Thyroid gland (tissue), 4 donors: ENCODE results near the gene ADAD2. TPM values are rescaled to one million over a fixed set of nuclear protein-coding genes. Genes with fewer than 3 reads are reported as not detected.

Experiments used
- DNase-seq, 2 donors: peaks; one replicate each; pipeline ENCODE4 v3.0.0-alpha.2; 2019
- H3K27ac ChIP-seq, 3 donors: fragments of 200-600 bp; sonication (generic); 1 replicate in 2 of 3; 2 replicates in 1 of 3; pipeline ENCODE4 v1.5.1; 2016 to 2019; ENCODE audit warnings: mild to moderate bottlenecking in 1 of 3, moderate library complexity in 1 of 3
- H3K27me3 ChIP-seq: fragments of 200-600 bp; sonication (generic); one replicate; pipeline ENCODE4 v1.5.1; 2019
- H3K36me3 ChIP-seq, 2 donors: fragments of 200-600 bp; sonication (generic); one replicate each; pipeline ENCODE4 v1.5.1; 2016 to 2019
- H3K4me1 ChIP-seq, 2 donors: fragments of 200-600 bp; sonication (generic); one replicate each; pipeline ENCODE4 v1.5.1; 2017 to 2019
- H3K4me3 ChIP-seq, 3 donors: fragments of 200-600 bp; sonication (generic); replicated peaks in 1 of 3; 1 replicate in 2 of 3; 2 replicates in 1 of 3; pipeline ENCODE4 v1.5.1; 2016; ENCODE audit warnings: mild to moderate bottlenecking in 1 of 3
- H3K9me3 ChIP-seq: fragments of 200-600 bp; sonication (generic); one replicate; pipeline ENCODE4 v1.5.1; 2017
- CTCF ChIP-seq, 6 experiments: fragments of 200-600 bp in 3 of 6; fragments of 450-650 bp in 3 of 6; sonication (generic) in 3 of 6; IDR thresholded peaks; one replicate each; pipeline ENCODE4 v1.5.1; 2016 to 2019; ENCODE audit warnings: antibody characterized with exemption in 6 of 6, mild to moderate bottlenecking in 2 of 6, inconsistent platforms in 1 of 6, moderate library complexity in 1 of 6
- POLR2A ChIP-seq, 2 donors: fragments of 450-650 bp; IDR thresholded peaks; one replicate each; pipeline ENCODE4 v1.6.1; 2017; ENCODE audit warnings: antibody characterized with exemption in 2 of 2, mild to moderate bottlenecking in 2 of 2, moderate library complexity in 1 of 2
- WGBS, 2 donors: methylation state at CpG; one replicate each; pipeline ENCODE4 v1.1.5; 2017; 5-methylcytosine and 5-hydroxymethylcytosine counted together
- intact Hi-C: fragments of 100-400 bp; cut with DNase I; formaldehyde crosslinking; loops from one replicate; pipeline ENCODE4 v1.15.1; 2023
- total RNA-seq, 4 donors: library from RNA; depleted of rRNA; stranded (reverse); fragments of >200 nt; gene quantifications; one replicate each; pipeline ENCODE4 v1.2.3, GENCODE V29; 2016

The ADAD2 gene
- total RNA-seq, 4 donors from 2014 or later = 0.24 to 0.78 (median 0.54) TPM

GRCh38 chr16:84144859-84145639 is 45.9 kb upstream of the ADAD2 start, which contains the start of the genes DNAAF1 and HSDL1:
Gene DNAAF1 (plus strand): TSS chr16:84145308. CDS start chr16:84145441, 133 bp downstream.
Gene HSDL1 (minus strand): TSS chr16:84145177. CDS start chr16:84131321, 13,856 bp downstream.
- H3K36me3 ChIP-seq = no peaks in the 10 kb centered on the region
- WGBS, 2 donors = 0% methylated on average over 32 to 51 of the region's 89 CpGs
- no peaks in the 10 kb centered on the region for H3K9me3 ChIP-seq
- peak within 1 kb of the TSS; percentile 69 to 96 (median 90) for H3K4me3 ChIP-seq
- intact Hi-C loops = loop anchor here (5.0 kb wide), 1 partner anchor 42 kb away; the partner anchor contains the start of gene TAF1C
- TF ChIP-seq CTCF (IDR thresholded peaks at IDR 0.05) = peak in 2 of 6 experiments; percentile 11 to 23
- TF ChIP-seq POLR2A (IDR thresholded peaks at IDR 0.05) = peak; percentile 86 to 95
- DNase-seq = peak; percentile 91 to 93
- peaks cover 3 to 7% of the 10 kb centered on the region in 2 donors for H3K4me1 ChIP-seq
- H3K27ac ChIP-seq = peak within 1 kb of the TSS in 2 of 3 donors; percentile 88 to 89
- no peaks in the 10 kb centered on the region for H3K27me3 ChIP-seq

GRCh38 chr16:84150926-84151325 is 40.0 kb upstream of the ADAD2 start:
- no peak for DNase-seq
- no peak overlapping the region for H3K4me3 ChIP-seq
- H3K9me3 ChIP-seq = no peaks in the 10 kb centered on the region
- no peaks in the 10 kb centered on the region for H3K27me3 ChIP-seq
- H3K27ac ChIP-seq = no peak overlapping the region
- no peaks in the 10 kb centered on the region for H3K4me1 ChIP-seq
- no peaks in the 10 kb centered on the region for H3K36me3 ChIP-seq
- 85 to 94% methylated on average over 3 of the region's 3 CpGs for WGBS, 2 donors
- intact Hi-C loops = no loop called here
- no peak for TF ChIP-seq POLR2A (IDR thresholded peaks at IDR 0.05)
- TF ChIP-seq CTCF (IDR thresholded peaks at IDR 0.05) = no peak

- no peak overlapping the region for H3K27ac ChIP-seq
- intact Hi-C loops = no loop called here
- H3K9me3 ChIP-seq = no peaks in the 10 kb centered on the region
- no peak for DNase-seq
- no peaks in the 10 kb centered on the region for H3K4me1 ChIP-seq
- TF ChIP-seq POLR2A (IDR thresholded peaks at IDR 0.05) = no peak
- TF ChIP-seq CTCF (IDR thresholded peaks at IDR 0.05) = no peak
- no peak overlapping the region for H3K4me3 ChIP-seq
- H3K36me3 ChIP-seq = no peaks in the 10 kb centered on the region
- no peaks in the 10 kb centered on the region for H3K27me3 ChIP-seq
- WGBS, 2 donors = 74 to 83% methylated on average over 8 of the region's 8 CpGs
These were observed 37.2 kb upstream of the ADAD2 start for GRCh38 chr16:84153660-84154214.

- H3K27ac ChIP-seq = no peak overlapping the region
- TF ChIP-seq CTCF (IDR thresholded peaks at IDR 0.05) (no peak), POLR2A (IDR thresholded peaks at IDR 0.05) (no peak)
- no peaks in the 10 kb centered on the region for H3K4me1 ChIP-seq
- intact Hi-C loops = no loop called here
- H3K9me3 ChIP-seq = no peaks in the 10 kb centered on the region
- no peak for DNase-seq
- no peaks in the 10 kb centered on the region for H3K36me3 ChIP-seq
- H3K27me3 ChIP-seq = no peaks in the 10 kb centered on the region
- H3K4me3 ChIP-seq = no peak overlapping the region
- WGBS, 2 donors = 90 to 98% methylated on average over 4 of the region's 4 CpGs
These were observed 35.7 kb upstream of the ADAD2 start for GRCh38 chr16:84155226-84155625.

GRCh38 chr16:84155771-84156170 is 35.2 kb upstream of the ADAD2 start:
- no peaks in the 10 kb centered on the region for H3K9me3 ChIP-seq
- H3K27ac ChIP-seq = no peak overlapping the region
- no peak for TF ChIP-seq CTCF (IDR thresholded peaks at IDR 0.05)
- no peak for TF ChIP-seq POLR2A (IDR thresholded peaks at IDR 0.05)
- intact Hi-C loops = no loop called here
- no peak for DNase-seq
- H3K36me3 ChIP-seq = no peaks in the 10 kb centered on the region
- WGBS, 2 donors = 89 to 91% methylated on average over 6 of the region's 6 CpGs
- H3K27me3 ChIP-seq = no peaks in the 10 kb centered on the region
- no peak overlapping the region for H3K4me3 ChIP-seq
- no peaks in the 10 kb centered on the region for H3K4me1 ChIP-seq
